Measurements from ENCODE around the gene BARD1.
"Not testable (repeated sequence)": the region's sequence is repeated elsewhere in the genome, so short reads cannot be mapped to it uniquely, and the experiment has no call there.

BARD1 gene

DNA sequence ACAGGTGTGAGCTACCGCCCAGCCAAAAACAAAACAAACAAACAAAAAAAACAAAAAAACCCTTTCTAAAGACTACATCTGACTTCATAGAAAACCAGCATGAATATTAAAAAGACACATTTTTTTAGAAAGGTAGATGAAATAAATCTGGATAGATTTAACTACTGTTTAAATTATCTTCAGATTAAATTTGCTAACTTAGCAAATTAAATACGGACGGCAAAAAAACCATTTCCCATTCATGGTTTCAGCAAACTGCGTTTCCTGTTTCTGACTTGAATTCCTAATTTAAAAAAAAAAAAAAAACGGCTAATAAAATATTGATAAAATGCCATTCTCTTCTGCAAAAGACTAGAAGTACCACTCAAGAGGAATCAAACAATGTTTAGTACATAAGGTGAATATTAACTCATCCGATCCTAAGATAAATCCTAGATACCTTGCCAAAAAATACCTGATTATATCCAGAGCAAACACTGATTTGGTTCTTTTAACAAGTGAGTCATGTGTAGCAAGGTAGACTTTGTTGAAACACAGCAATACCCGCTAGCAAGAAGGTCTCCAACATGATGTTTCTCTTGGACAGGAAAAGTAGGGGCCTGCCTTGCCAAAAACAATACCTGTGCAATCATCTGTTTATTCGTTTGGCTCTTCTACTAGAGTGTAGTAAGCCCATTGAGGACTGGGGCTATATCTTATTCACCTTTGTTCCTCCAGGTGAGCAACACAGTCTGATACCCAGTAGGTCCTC, 96.2 kb downstream of the BARD1 start:
- H3K27ac ChIP-seq = peak overlapping the region; percentile 8; the same call in 1 of the 2 replicates

DNA sequence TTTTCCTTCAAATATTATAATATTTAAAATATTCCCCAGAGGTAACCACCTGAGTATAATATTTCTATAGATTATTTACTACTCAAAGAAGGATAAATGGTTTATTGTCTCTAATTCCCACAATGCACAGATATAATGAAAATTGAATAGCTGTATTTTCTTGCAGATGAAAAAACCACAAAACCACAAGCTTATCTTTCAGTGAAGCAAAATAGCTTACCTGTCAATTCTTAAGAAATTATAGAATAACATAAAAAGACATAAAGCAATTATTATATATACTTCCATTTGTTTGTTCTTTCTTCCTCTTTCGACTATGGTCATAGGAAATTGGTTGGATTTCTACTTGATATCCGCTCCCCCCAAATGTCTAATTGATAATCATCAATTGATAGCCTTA, 98.8 kb downstream of the BARD1 start:
- no peak overlapping the region for H3K27ac ChIP-seq
- TF ChIP-seq ZFX (IDR thresholded peaks at IDR 0.05; ENCODE audit: borderline replicate concordance) = no peak
- TF ChIP-seq, protein P1, sequence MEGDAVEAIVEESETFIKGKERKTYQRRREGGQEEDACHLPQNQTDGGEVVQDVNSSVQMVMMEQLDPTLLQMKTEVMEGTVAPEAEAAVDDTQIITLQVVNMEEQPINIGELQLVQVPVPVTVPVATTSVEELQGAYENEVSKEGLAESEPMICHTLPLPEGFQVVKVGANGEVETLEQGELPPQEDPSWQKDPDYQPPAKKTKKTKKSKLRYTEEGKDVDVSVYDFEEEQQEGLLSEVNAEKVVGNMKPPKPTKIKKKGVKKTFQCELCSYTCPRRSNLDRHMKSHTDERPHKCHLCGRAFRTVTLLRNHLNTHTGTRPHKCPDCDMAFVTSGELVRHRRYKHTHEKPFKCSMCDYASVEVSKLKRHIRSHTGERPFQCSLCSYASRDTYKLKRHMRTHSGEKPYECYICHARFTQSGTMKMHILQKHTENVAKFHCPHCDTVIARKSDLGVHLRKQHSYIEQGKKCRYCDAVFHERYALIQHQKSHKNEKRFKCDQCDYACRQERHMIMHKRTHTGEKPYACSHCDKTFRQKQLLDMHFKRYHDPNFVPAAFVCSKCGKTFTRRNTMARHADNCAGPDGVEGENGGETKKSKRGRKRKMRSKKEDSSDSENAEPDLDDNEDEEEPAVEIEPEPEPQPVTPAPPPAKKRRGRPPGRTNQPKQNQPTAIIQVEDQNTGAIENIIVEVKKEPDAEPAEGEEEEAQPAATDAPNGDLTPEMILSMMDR (IDR thresholded peaks at IDR 0.05) = no peak

More for the DNA sequence above, 96.2 kb downstream of the BARD1 start:
- TF ChIP-seq, protein P1 (IDR thresholded peaks at IDR 0.05) = no peak
- TF ChIP-seq ZFX (IDR thresholded peaks at IDR 0.05; ENCODE audit: borderline replicate concordance) = no peak

DNA sequence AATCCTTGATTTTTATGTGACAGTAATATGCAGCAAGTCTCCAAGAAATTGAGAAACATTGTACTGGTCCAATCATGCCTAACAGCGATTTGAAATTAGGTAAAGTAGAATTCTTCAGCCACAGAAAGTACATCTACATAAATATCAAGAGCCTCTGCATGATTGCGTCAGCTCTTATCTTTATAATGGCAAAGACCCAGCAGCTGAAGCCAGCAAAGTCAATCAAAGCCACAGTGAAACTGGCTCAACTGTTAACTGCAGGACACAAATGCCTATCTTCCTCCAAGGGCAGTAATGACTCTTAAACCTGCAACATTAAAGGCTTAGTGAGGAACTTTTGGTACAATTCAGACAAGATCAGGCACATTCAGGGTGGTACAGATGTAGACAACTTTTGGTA, 102.5 kb downstream of the BARD1 start:
- no peak overlapping the region for H3K27ac ChIP-seq
- TF ChIP-seq ZFX (IDR thresholded peaks at IDR 0.05; ENCODE audit: borderline replicate concordance) = no peak

DNA sequence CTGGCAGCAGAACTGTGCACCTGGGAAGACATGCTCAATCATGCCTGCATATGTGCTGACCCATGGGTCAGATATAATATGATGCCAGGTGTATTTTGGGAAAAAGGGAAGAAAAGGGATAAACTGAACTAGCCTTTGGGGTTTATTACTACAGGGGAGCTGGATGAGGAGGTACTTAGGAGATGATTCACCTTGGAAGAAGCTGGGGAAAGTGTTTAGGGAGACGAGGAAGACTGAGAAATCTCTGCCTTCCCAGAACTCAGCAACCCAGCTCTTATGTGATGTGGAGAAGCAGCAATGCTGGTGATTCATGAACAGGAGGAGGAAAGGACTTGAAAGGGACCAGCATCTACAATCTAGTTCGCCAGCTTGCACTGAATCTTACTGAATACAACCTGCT, 110.2 kb downstream of the BARD1 start:
- H3K27ac ChIP-seq = no peak overlapping the region
- no peak for TF ChIP-seq ZFX (IDR thresholded peaks at IDR 0.05; ENCODE audit: borderline replicate concordance)

DNA sequence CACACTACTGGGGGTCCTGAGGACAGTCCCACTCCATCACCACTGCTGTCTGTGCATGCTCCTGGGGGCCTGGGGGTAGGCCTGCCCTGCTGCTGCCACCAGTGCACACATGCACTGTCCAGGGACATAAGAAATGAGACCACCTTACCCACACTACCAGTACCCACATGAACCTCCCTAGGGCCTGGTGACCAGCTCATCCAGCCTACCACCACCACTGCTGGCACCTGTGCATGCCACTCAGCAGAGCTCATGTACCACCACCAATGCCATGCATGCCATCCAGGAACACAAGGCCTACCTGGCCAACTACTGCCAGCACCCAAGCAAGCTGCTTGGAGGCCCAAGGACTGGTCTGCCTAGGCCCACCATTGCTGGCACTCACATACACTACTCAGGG, 112.8 kb downstream of the BARD1 start:
- no peak overlapping the region for H3K27ac ChIP-seq
- TF ChIP-seq, protein P1 (IDR thresholded peaks at IDR 0.05) = no peak
- TF ChIP-seq ZFX (IDR thresholded peaks at IDR 0.05; ENCODE audit: borderline replicate concordance) = no peak

DNA sequence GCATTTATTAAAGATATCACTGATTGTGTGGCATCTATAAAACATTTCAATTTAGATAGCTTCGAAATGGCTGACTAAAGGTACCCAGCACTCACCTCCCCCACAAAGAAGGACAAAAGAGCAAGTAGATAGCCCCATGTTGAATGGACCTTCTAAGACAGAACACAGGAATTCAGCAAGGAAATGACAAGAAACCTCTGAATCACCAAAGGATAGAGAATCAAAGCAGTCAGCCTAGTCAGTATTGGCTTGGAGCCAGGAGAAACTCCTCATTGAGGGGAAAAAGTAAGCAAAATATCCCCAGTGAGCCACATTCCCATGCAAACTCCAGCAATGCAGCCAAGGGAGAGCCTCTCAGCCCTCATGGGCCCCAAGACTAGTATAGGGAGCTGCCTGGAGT, 113.7 kb downstream of the BARD1 start:
- no peak for TF ChIP-seq ZFX (IDR thresholded peaks at IDR 0.05; ENCODE audit: borderline replicate concordance)
- TF ChIP-seq, protein P1 (IDR thresholded peaks at IDR 0.05) = no peak
- H3K27ac ChIP-seq = no peak overlapping the region

DNA sequence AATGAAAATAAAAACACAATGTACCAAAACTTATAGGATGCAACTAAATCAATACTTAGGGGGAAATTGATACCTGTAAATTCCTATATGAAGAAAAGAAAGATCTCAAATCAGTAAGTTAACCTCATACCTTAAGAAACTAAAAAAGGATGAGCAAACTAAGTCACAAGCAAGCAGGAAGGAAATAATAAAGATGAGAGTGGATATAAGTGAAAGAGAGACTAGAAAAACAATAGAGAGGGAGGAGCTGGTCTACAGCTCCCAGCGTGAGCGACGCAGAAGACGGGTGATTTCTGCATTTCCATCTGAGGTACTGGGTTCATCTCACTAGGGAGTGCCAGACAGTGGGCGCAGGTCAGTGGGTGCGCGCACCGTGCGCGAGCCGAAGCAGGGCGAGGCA, 125.9 kb downstream of the BARD1 start:
- not testable (repeated sequence) for H3K27ac ChIP-seq

DNA sequence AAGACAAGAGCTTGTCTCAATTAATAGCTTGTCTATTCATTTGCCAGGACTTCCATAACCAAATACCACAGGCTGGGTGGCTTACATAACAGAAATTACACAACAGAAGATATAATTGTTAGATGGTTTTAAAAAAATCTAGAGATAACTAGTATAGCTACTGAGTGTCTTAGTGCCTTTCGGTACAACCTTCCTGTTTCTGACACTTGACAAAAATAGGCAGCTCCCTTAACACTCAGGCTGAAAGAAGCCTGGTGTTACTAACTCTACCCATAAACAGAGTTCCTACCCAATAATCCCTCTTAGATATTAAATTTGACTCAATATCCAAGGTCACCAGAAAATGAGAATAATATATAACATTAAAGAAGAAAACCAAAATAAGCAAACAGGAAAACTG, 129.7 kb downstream of the BARD1 start:
- H3K27ac ChIP-seq = no peak overlapping the region
- TF ChIP-seq, protein P1 (IDR thresholded peaks at IDR 0.05) = no peak
- TF ChIP-seq ZFX (IDR thresholded peaks at IDR 0.05; ENCODE audit: borderline replicate concordance) = no peak

DNA sequence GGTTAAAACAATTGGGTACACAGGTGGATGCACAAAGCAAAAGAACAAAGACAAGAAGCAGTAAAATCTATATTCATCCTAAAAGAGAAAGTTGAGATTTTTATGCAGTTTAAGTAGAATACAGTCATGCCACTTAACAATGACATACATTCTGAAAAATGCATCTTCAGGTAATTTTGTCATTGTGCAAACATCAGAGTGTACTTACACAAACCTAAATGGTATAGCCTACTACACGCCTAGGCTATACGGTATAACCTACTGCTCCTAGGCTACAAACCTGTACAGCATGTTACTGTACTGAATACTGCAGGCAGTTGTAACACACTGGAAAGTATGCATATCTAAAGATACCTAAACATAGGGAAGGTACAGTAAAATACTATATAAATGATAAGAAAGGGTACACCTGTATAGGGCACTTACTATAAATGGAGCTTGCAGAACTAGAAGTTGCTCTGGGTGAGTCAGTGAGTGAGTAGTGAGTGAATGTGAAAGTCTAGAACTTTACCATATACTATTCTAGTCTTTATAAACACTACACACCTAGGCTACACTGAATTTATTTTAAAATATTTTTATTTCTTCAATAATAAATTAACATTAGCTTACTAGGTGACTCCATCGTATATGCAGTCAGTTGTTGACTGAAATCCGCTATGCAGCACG, 132.9 kb downstream of the BARD1 start:
- no peak overlapping the region for H3K27ac ChIP-seq
- TF ChIP-seq, protein P1 (IDR thresholded peaks at IDR 0.05) = no peak
- TF ChIP-seq ZFX (IDR thresholded peaks at IDR 0.05; ENCODE audit: borderline replicate concordance) = no peak
